ENCODE measurements around the gene ZNHIT2. TPM values are rescaled to one million over a fixed set of nuclear protein-coding genes. Genes with fewer than 3 reads are reported as not detected.

Gene ZNHIT2
- total and polyA plus RNA-seq, 10 of the 15 experiments (the other 5 are each of a cell fraction or from before 2014, with no cell fraction given) = 0.24 to 20.4 (median 15.5) TPM; not detected in 1

DNA sequence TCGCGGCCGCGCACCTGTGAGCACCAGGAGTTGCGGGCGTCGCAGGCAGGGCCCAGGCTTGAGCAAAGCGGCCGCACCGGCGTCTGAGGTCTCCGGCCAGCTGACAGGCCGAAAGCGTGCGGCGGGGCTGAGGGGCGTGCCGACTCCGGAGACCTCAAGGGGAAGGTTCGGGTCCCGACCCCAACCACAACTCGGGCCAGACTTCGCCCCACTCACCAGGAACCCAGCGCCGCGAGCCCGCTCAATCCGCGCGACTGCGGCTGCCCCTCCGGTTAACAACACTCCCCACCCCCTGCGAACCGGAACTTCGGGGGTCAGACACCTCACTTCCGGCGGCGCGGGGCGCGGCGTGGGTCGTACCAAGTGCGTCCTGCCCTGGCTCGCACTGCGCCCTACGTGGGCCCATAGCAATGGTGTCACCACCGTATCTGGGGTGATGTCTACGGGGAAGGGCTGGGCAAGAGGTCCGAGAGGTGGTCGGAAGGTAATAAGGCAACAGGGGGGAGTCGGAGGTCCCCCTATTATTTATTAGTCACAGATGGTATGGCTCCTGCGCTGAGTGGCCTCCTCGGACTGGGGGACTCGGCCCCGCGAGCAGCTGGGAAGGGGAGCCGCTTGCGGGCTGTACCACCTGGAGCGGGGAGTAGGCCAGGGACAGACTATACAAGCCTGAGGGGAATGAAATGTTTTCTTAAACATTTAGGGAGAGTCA is 16.9 kb upstream of the ZNHIT2 start, which contains the start of gene SYVN1 (continued):
- TF ChIP-seq CHD2 (IDR thresholded peaks at IDR 0.05; ENCODE audit: borderline replicate concordance, low read depth, low read length) = peak; percentile 16; the same call in 1 of the 2 replicates
- peak; percentile 91; the same call in 1 of the 2 replicates for TF ChIP-seq RB1 (IDR thresholded peaks at IDR 0.05; ENCODE audit: borderline replicate concordance)
- TF ChIP-seq, protein P1, sequence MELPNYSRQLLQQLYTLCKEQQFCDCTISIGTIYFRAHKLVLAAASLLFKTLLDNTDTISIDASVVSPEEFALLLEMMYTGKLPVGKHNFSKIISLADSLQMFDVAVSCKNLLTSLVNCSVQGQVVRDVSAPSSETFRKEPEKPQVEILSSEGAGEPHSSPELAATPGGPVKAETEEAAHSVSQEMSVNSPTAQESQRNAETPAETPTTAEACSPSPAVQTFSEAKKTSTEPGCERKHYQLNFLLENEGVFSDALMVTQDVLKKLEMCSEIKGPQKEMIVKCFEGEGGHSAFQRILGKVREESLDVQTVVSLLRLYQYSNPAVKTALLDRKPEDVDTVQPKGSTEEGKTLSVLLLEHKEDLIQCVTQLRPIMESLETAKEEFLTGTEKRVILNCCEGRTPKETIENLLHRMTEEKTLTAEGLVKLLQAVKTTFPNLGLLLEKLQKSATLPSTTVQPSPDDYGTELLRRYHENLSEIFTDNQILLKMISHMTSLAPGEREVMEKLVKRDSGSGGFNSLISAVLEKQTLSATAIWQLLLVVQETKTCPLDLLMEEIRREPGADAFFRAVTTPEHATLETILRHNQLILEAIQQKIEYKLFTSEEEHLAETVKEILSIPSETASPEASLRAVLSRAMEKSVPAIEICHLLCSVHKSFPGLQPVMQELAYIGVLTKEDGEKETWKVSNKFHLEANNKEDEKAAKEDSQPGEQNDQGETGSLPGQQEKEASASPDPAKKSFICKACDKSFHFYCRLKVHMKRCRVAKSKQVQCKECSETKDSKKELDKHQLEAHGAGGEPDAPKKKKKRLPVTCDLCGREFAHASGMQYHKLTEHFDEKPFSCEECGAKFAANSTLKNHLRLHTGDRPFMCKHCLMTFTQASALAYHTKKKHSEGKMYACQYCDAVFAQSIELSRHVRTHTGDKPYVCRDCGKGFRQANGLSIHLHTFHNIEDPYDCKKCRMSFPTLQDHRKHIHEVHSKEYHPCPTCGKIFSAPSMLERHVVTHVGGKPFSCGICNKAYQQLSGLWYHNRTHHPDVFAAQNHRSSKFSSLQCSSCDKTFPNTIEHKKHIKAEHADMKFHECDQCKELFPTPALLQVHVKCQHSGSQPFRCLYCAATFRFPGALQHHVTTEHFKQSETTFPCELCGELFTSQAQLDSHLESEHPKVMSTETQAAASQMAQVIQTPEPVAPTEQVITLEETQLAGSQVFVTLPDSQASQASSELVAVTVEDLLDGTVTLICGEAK (IDR thresholded peaks at IDR 0.05; ENCODE audit: borderline replicate concordance) = peak; percentile 95
- TF ChIP-seq, protein P2, sequence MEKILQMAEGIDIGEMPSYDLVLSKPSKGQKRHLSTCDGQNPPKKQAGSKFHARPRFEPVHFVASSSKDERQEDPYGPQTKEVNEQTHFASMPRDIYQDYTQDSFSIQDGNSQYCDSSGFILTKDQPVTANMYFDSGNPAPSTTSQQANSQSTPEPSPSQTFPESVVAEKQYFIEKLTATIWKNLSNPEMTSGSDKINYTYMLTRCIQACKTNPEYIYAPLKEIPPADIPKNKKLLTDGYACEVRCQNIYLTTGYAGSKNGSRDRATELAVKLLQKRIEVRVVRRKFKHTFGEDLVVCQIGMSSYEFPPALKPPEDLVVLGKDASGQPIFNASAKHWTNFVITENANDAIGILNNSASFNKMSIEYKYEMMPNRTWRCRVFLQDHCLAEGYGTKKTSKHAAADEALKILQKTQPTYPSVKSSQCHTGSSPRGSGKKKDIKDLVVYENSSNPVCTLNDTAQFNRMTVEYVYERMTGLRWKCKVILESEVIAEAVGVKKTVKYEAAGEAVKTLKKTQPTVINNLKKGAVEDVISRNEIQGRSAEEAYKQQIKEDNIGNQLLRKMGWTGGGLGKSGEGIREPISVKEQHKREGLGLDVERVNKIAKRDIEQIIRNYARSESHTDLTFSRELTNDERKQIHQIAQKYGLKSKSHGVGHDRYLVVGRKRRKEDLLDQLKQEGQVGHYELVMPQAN (conservative IDR thresholded peaks at IDR 0.05) = peak; percentile 93
- peak; percentile 62; the same call in 1 of the 2 replicates for TF ChIP-seq YY1 (IDR thresholded peaks at IDR 0.05; ENCODE audit: low read depth, low read length)
- TF ChIP-seq EZH2 (IDR thresholded peaks at IDR 0.05; ENCODE audit: borderline replicate concordance, control insufficient read depth, low read depth, low read length) = no peak
- 0 out of 4 replicates have a peak, but pooled peaks of 1 of the 2 experiments have one; percentile 26 for TF ChIP-seq ETV6 (conservative IDR thresholded peaks at IDR 0.05 in 1 of 2, IDR thresholded peaks at IDR 0.05 in 1 of 2; ENCODE audit: borderline replicate concordance in 1 of 2, low read depth in 1 of 2)
- peak; percentile 92 for TF ChIP-seq SREBF1 (IDR thresholded peaks at IDR 0.05; ENCODE audit: low read length)
- TF ChIP-seq JUND (IDR thresholded peaks at IDR 0.05; ENCODE audit: low read depth, low read length) = peak; percentile 98
- peak; percentile 100 for TF ChIP-seq ATF7 (IDR thresholded peaks at IDR 0.05; ENCODE audit: low read depth)
- TF ChIP-seq, protein P3, sequence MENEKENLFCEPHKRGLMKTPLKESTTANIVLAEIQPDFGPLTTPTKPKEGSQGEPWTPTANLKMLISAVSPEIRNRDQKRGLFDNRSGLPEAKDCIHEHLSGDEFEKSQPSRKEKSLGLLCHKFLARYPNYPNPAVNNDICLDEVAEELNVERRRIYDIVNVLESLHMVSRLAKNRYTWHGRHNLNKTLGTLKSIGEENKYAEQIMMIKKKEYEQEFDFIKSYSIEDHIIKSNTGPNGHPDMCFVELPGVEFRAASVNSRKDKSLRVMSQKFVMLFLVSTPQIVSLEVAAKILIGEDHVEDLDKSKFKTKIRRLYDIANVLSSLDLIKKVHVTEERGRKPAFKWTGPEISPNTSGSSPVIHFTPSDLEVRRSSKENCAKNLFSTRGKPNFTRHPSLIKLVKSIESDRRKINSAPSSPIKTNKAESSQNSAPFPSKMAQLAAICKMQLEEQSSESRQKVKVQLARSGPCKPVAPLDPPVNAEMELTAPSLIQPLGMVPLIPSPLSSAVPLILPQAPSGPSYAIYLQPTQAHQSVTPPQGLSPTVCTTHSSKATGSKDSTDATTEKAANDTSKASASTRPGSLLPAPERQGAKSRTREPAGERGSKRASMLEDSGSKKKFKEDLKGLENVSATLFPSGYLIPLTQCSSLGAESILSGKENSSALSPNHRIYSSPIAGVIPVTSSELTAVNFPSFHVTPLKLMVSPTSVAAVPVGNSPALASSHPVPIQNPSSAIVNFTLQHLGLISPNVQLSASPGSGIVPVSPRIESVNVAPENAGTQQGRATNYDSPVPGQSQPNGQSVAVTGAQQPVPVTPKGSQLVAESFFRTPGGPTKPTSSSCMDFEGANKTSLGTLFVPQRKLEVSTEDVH (IDR thresholded peaks at IDR 0.05; ENCODE audit: low read depth, partially characterized antibody) = peak; percentile 71
- TF ChIP-seq, protein P4, sequence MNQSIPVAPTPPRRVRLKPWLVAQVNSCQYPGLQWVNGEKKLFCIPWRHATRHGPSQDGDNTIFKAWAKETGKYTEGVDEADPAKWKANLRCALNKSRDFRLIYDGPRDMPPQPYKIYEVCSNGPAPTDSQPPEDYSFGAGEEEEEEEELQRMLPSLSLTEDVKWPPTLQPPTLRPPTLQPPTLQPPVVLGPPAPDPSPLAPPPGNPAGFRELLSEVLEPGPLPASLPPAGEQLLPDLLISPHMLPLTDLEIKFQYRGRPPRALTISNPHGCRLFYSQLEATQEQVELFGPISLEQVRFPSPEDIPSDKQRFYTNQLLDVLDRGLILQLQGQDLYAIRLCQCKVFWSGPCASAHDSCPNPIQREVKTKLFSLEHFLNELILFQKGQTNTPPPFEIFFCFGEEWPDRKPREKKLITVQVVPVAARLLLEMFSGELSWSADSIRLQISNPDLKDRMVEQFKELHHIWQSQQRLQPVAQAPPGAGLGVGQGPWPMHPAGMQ (IDR thresholded peaks at IDR 0.05; ENCODE audit: borderline replicate concordance) = no peak
- TF ChIP-seq RCOR1 (conservative IDR thresholded peaks at IDR 0.05; ENCODE audit: low read depth, low read length) = no peak
- TF ChIP-seq ZBED1 (IDR thresholded peaks at IDR 0.05; ENCODE audit: borderline replicate concordance) = peak; percentile 55; the same call in 1 of the 2 replicates
- no peak for TF ChIP-seq SRF (IDR thresholded peaks at IDR 0.05; ENCODE audit: low read depth in 2 of 2, low read length in 2 of 2)
- TF ChIP-seq EGR1 (IDR thresholded peaks at IDR 0.05; ENCODE audit: borderline replicate concordance in 1 of 2, low read depth in 2 of 2, low read length in 2 of 2) = peak; percentile 16 to 58; a peak in 2 of 3 replicates
- no peak for TF ChIP-seq MTA3 (IDR thresholded peaks at IDR 0.05; ENCODE audit: borderline replicate concordance, low read length)
- peak; percentile 95 for TF ChIP-seq NR2F1 (conservative IDR thresholded peaks at IDR 0.05)
- peak; percentile 45 for TF ChIP-seq HDGF (IDR thresholded peaks at IDR 0.05)

Measured in GM12878 (cell line).